WTC11 (cell line): ENCODE data around the gene SHISAL1. TPM values are rescaled to one million over a fixed set of nuclear protein-coding genes. Genes with fewer than 3 reads are reported as not detected.

Experiments used
- ATAC-seq: fragments of 200-7000 bp; cut with Tn5 transposase; 2 replicates; pipeline ENCODE4 v1.10.0; 2021; ENCODE audit warnings: mild to moderate bottlenecking, moderate library complexity
- CTCF ChIA-PET: fragments of 300-600 bp; sonication (Branson Sonifier 250); formaldehyde crosslinking; loops from one replicate; lab custom pipeline; 2021; ENCODE audit warnings: antibody characterized with exemption; lab: Charles Lee
- POLR2A ChIA-PET: fragments of 350-600 bp; sonication (Branson Sonifier 250); formaldehyde crosslinking; loops from one replicate; lab custom pipeline; 2021; ENCODE audit warnings: antibody characterized with exemption; lab: Charles Lee
- DNase-seq: peaks from one replicate; pipeline ENCODE4 v3.0.0; 2021; ENCODE audit warnings: low spot score
- H3K27ac Mint-ChIP-seq: 2 replicates; pipeline ENCODE4 v1.8.0; 2021; ENCODE audit warnings: mixed read lengths
- H3K27me3 Mint-ChIP-seq: 2 replicates; pipeline ENCODE4 v1.8.0; 2021; ENCODE audit warnings: low read depth, mild to moderate bottlenecking, moderate library complexity, mixed read lengths
- H3K36me3 Mint-ChIP-seq: 2 replicates; pipeline ENCODE4 v1.8.0; 2021; ENCODE audit warnings: mixed read lengths
- H3K4me1 Mint-ChIP-seq: 2 replicates; pipeline ENCODE4 v1.8.0; 2022; ENCODE audit warnings: mixed read lengths
- H3K4me3 Mint-ChIP-seq: 2 replicates; pipeline ENCODE4 v1.8.0; 2021; ENCODE audit warnings: mild to moderate bottlenecking, moderate library complexity, mixed read lengths
- H3K9me3 Mint-ChIP-seq: 2 replicates; pipeline ENCODE4 v1.8.0; 2021; ENCODE audit warnings: mixed read lengths
- HMGA2 ChIP-seq: fragments of 250-450 bp; sonication (Bioruptor Pico); IDR thresholded peaks from 2 replicates; pipeline ENCODE4 v1.4.0; 2021; ENCODE audit warnings: mild to moderate bottlenecking, moderate library complexity
- JAZF1 ChIP-seq: fragments of 250-450 bp; sonication (Bioruptor Pico); IDR thresholded peaks from 2 replicates; pipeline ENCODE4 v1.9.0; 2021; ENCODE audit warnings: moderate library complexity, mild to moderate bottlenecking, inconsistent platforms
- KAT7 ChIP-seq: sonication (generic); formaldehyde crosslinking; IDR thresholded peaks from 2 replicates; pipeline ENCODE4 v1.8.1; 2023; ENCODE audit warnings: missing genetic modification reagents, mild to moderate bottlenecking, borderline replicate concordance
- NFYB ChIP-seq: sonication (generic); formaldehyde crosslinking; conservative IDR thresholded peaks from 2 replicates; pipeline ENCODE4 v1.8.0; 2022; ENCODE audit warnings: low read depth, missing genetic modification reagents
- NR3C1 ChIP-seq: sonication (generic); formaldehyde crosslinking; conservative IDR thresholded peaks from 2 replicates; pipeline ENCODE4 v1.8.1; 2023; ENCODE audit warnings: low read depth, mild to moderate bottlenecking, missing genetic modification reagents
- SMAD4 ChIP-seq: sonication (generic); formaldehyde crosslinking; IDR thresholded peaks from 2 replicates; pipeline ENCODE4 v1.8.0; 2022; ENCODE audit warnings: mild to moderate bottlenecking, missing genetic modification reagents
- ZNF121 ChIP-seq: sonication (generic); formaldehyde crosslinking; IDR thresholded peaks from 2 replicates; pipeline ENCODE4 v1.8.0; 2023; ENCODE audit warnings: missing genetic modification reagents
- ZNF232 ChIP-seq: sonication (generic); formaldehyde crosslinking; IDR thresholded peaks from 2 replicates; pipeline ENCODE4 v1.8.0; 2022; ENCODE audit warnings: mild to moderate bottlenecking, missing genetic modification reagents
- ZNF416 ChIP-seq: fragments of 250-450 bp; sonication (Bioruptor Pico); IDR thresholded peaks from 2 replicates; pipeline ENCODE4 v1.9.0; 2021; ENCODE audit warnings: mild to moderate bottlenecking, inconsistent platforms
- total RNA-seq: library from RNA; stranded (reverse); gene quantifications from 3 replicates; pipeline ENCODE4 v1.2.3, GENCODE V29; 2021
- TF ChIP-seq, protein P1 (sequence below): sonication (generic); formaldehyde crosslinking; IDR thresholded peaks from 2 replicates; pipeline ENCODE4 v1.8.1; 2022; ENCODE audit warnings: mild to moderate bottlenecking, missing genetic modification reagents, moderate library complexity, borderline replicate concordance
- TF ChIP-seq, protein P2 (sequence below): sonication (generic); formaldehyde crosslinking; IDR thresholded peaks from 2 replicates; pipeline ENCODE4 v1.8.0; 2022; ENCODE audit warnings: missing genetic modification reagents
- TF ChIP-seq, protein P3 (sequence below): sonication (generic); formaldehyde crosslinking; IDR thresholded peaks from 2 replicates; pipeline ENCODE4 v1.8.1; 2022; ENCODE audit warnings: low read depth, missing genetic modification reagents, borderline replicate concordance
- TF ChIP-seq, protein P4 (sequence below): sonication (generic); formaldehyde crosslinking; IDR thresholded peaks from 2 replicates; pipeline ENCODE4 v1.8.1; 2023; ENCODE audit warnings: mild to moderate bottlenecking, missing genetic modification reagents, moderate library complexity
- TF ChIP-seq, protein P5 (sequence below): sonication (generic); formaldehyde crosslinking; IDR thresholded peaks from 2 replicates; pipeline ENCODE4 v1.8.1; 2022; ENCODE audit warnings: mild to moderate bottlenecking, moderate library complexity, missing genetic modification reagents
- TF ChIP-seq, protein P6 (sequence below): sonication (generic); formaldehyde crosslinking; IDR thresholded peaks from 2 replicates; pipeline ENCODE4 v1.8.1; 2022; ENCODE audit warnings: missing genetic modification reagents, borderline replicate concordance
- TF ChIP-seq, protein P7 (sequence below): fragments of 250-450 bp; sonication (Bioruptor Pico); IDR thresholded peaks from 2 replicates; pipeline ENCODE4 v1.9.0; 2021; ENCODE audit warnings: mild to moderate bottlenecking
- TF ChIP-seq, protein P8 (sequence below): fragments of 250-450 bp; sonication (Bioruptor Pico); conservative IDR thresholded peaks from 2 replicates; pipeline ENCODE4 v1.9.0; 2021; ENCODE audit warnings: mild to moderate bottlenecking

Gene SHISAL1
- total RNA-seq, 1 experiment from 2014 or later, result 2.7 TPM

DNA sequence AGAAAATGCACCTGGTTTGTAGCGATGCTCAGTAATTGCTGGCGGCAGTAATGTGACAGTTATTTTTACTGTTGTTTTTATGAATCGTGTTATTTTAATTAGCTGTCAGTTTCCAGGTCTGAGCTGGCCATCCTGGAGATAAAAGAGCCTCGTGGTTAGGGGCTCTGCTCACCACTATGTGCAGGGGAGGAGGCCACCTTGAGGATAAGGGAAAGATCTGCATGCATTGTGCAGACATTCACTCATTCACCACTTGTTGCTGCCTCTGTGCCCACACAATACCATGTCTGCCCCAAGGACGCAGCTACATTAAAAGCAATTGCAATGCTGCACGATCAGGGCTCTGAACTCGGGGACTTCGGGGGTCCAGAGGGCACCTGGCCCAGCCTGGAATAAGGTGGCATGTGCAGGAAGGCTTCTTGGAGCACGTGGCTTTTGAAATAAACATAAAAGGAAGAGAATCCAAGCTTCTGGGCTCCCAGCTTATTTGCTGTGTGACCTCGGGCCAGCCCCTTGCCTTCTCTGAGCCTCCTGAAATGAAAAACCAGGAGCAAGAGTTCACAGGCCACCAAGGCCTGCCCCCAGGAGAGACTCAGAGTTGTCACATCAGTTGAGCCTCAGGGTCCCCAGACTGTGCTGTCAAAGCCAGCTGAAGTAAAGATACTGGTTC lies 44.7 kb upstream of the SHISAL1 start:
- TF ChIP-seq, protein P1, sequence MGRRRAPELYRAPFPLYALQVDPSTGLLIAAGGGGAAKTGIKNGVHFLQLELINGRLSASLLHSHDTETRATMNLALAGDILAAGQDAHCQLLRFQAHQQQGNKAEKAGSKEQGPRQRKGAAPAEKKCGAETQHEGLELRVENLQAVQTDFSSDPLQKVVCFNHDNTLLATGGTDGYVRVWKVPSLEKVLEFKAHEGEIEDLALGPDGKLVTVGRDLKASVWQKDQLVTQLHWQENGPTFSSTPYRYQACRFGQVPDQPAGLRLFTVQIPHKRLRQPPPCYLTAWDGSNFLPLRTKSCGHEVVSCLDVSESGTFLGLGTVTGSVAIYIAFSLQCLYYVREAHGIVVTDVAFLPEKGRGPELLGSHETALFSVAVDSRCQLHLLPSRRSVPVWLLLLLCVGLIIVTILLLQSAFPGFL (CRISPR knock-in tag), result no peak
- no peak for TF ChIP-seq SMAD4 (CRISPR knock-in tag)
- TF ChIP-seq, protein P2, sequence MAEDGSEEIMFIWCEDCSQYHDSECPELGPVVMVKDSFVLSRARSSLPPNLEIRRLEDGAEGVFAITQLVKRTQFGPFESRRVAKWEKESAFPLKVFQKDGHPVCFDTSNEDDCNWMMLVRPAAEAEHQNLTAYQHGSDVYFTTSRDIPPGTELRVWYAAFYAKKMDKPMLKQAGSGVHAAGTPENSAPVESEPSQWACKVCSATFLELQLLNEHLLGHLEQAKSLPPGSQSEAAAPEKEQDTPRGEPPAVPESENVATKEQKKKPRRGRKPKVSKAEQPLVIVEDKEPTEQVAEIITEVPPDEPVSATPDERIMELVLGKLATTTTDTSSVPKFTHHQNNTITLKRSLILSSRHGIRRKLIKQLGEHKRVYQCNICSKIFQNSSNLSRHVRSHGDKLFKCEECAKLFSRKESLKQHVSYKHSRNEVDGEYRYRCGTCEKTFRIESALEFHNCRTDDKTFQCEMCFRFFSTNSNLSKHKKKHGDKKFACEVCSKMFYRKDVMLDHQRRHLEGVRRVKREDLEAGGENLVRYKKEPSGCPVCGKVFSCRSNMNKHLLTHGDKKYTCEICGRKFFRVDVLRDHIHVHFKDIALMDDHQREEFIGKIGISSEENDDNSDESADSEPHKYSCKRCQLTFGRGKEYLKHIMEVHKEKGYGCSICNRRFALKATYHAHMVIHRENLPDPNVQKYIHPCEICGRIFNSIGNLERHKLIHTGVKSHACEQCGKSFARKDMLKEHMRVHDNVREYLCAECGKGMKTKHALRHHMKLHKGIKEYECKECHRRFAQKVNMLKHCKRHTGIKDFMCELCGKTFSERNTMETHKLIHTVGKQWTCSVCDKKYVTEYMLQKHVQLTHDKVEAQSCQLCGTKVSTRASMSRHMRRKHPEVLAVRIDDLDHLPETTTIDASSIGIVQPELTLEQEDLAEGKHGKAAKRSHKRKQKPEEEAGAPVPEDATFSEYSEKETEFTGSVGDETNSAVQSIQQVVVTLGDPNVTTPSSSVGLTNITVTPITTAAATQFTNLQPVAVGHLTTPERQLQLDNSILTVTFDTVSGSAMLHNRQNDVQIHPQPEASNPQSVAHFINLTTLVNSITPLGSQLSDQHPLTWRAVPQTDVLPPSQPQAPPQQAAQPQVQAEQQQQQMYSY (CRISPR knock-in tag), result no peak
- no peak for TF ChIP-seq HMGA2 (CRISPR knock-in tag)
- TF ChIP-seq, protein P3, sequence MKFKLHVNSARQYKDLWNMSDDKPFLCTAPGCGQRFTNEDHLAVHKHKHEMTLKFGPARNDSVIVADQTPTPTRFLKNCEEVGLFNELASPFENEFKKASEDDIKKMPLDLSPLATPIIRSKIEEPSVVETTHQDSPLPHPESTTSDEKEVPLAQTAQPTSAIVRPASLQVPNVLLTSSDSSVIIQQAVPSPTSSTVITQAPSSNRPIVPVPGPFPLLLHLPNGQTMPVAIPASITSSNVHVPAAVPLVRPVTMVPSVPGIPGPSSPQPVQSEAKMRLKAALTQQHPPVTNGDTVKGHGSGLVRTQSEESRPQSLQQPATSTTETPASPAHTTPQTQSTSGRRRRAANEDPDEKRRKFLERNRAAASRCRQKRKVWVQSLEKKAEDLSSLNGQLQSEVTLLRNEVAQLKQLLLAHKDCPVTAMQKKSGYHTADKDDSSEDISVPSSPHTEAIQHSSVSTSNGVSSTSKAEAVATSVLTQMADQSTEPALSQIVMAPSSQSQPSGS (CRISPR knock-in tag), result no peak
- no peak for TF ChIP-seq NFYB (CRISPR knock-in tag)
- TF ChIP-seq, protein P4, sequence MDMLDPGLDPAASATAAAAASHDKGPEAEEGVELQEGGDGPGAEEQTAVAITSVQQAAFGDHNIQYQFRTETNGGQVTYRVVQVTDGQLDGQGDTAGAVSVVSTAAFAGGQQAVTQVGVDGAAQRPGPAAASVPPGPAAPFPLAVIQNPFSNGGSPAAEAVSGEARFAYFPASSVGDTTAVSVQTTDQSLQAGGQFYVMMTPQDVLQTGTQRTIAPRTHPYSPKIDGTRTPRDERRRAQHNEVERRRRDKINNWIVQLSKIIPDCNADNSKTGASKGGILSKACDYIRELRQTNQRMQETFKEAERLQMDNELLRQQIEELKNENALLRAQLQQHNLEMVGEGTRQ (CRISPR knock-in tag), result no peak
- TF ChIP-seq ZNF416 (CRISPR knock-in tag), result no peak
- TF ChIP-seq, protein P5, sequence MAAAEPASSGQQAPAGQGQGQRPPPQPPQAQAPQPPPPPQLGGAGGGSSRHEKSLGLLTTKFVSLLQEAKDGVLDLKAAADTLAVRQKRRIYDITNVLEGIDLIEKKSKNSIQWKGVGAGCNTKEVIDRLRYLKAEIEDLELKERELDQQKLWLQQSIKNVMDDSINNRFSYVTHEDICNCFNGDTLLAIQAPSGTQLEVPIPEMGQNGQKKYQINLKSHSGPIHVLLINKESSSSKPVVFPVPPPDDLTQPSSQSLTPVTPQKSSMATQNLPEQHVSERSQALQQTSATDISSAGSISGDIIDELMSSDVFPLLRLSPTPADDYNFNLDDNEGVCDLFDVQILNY (CRISPR knock-in tag), result no peak
- no peak for TF ChIP-seq JAZF1 (CRISPR knock-in tag)
- Mint-ChIP-seq H3K27me3 (no peaks in the 10 kb centered on the region), H3K27ac (no peak overlapping the region), H3K4me3 (no peak overlapping the region), H3K9me3 (no peaks in the 10 kb centered on the region), H3K36me3 (no peaks in the 10 kb centered on the region), H3K4me1 (peaks cover 16% of the 10 kb centered on the region)
- DNase-seq (no peak), ATAC-seq (peak; percentile 70)
- CTCF ChIA-PET, result interaction anchor here (0.7 to 1.9 kb wide), 15 partner anchors 12 to 364 kb away, joined by 3 to 17 read pairs (median 4); partner anchors contain the start of gene PARVB
- POLR2A ChIA-PET, result no interaction called here

DNA sequence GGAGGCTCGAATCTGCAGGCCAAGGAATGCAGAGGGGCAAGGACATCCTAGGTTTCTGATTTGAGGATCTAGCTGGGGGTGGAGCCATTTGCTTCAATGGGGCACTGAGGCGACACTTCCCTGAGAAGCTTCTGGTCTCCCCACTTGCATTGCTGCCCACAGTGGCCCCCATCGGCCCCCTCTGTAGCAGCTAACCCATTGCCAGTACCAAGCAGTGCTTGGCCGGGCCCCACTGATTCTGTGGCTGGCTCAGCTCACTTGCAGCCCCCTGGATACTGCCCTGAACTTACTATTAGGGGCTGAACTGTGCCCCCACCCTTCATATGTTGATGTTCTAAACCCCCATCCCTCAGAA lies 42.9 kb upstream of the SHISAL1 start:
- CTCF ChIA-PET, result interaction anchor here (0.8 kb wide), 2 partner anchors 14 to 270 kb away, joined by 3 read pairs; no protein-coding TSS in a partner anchor
- peak; percentile 7 for DNase-seq
- no peak for TF ChIP-seq NR3C1 (CRISPR knock-in tag)
- no peak for TF ChIP-seq KAT7
- TF ChIP-seq, protein P1 (CRISPR knock-in tag), result no peak
- TF ChIP-seq HMGA2 (CRISPR knock-in tag), result no peak
- TF ChIP-seq, protein P6, sequence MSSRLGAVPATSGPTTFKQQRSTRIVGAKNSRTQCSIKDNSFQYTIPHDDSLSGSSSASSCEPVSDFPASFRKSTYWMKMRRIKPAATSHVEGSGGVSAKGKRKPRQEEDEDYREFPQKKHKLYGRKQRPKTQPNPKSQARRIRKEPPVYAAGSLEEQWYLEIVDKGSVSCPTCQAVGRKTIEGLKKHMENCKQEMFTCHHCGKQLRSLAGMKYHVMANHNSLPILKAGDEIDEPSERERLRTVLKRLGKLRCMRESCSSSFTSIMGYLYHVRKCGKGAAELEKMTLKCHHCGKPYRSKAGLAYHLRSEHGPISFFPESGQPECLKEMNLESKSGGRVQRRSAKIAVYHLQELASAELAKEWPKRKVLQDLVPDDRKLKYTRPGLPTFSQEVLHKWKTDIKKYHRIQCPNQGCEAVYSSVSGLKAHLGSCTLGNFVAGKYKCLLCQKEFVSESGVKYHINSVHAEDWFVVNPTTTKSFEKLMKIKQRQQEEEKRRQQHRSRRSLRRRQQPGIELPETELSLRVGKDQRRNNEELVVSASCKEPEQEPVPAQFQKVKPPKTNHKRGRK (CRISPR knock-in tag), result no peak
- TF ChIP-seq ZNF232 (CRISPR knock-in tag), result no peak
- TF ChIP-seq, protein P7, sequence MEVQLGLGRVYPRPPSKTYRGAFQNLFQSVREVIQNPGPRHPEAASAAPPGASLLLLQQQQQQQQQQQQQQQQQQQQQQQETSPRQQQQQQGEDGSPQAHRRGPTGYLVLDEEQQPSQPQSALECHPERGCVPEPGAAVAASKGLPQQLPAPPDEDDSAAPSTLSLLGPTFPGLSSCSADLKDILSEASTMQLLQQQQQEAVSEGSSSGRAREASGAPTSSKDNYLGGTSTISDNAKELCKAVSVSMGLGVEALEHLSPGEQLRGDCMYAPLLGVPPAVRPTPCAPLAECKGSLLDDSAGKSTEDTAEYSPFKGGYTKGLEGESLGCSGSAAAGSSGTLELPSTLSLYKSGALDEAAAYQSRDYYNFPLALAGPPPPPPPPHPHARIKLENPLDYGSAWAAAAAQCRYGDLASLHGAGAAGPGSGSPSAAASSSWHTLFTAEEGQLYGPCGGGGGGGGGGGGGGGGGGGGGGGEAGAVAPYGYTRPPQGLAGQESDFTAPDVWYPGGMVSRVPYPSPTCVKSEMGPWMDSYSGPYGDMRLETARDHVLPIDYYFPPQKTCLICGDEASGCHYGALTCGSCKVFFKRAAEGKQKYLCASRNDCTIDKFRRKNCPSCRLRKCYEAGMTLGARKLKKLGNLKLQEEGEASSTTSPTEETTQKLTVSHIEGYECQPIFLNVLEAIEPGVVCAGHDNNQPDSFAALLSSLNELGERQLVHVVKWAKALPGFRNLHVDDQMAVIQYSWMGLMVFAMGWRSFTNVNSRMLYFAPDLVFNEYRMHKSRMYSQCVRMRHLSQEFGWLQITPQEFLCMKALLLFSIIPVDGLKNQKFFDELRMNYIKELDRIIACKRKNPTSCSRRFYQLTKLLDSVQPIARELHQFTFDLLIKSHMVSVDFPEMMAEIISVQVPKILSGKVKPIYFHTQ (CRISPR knock-in tag), result no peak
- no peak for TF ChIP-seq ZNF121 (CRISPR knock-in tag)
- TF ChIP-seq, protein P8, sequence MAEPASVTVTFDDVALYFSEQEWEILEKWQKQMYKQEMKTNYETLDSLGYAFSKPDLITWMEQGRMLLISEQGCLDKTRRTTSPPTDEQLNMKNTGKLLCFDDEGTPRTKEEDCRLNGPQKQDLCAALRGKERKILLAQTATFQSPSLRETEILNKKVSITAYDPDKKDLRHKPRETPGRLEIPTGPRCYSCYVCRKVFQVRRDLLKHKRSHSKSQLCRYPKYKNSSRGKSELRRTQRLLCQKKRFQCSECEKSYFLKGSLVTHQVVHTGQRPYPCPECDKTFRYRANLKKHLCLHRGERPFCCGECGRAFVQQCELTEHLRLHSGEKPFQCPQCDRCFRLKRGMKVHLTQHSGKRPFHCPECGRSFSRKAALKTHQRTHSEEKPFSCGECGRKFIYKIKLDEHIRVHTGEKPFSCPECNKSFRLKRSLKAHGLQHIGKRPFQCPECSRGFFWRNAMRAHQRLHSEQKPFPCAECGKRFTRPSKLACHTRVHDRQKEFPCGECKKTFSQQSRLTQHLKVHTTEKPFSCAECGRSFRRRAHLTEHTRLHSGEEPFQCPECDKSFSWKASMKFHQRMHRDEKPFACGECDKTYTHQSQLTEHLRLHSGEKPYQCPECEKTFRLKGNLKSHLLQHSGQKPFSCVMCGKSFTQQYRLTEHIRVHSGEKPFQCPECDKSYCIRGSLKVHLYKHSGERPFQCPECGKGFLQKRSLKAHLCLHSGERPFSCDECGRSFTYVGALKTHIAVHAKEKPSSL, result no peak

More for the DNA sequence above, 42.9 kb upstream of the SHISAL1 start:
- Mint-ChIP-seq H3K4me1 (peaks cover 22% of the 10 kb centered on the region), H3K27ac (no peak overlapping the region), H3K27me3 (no peaks in the 10 kb centered on the region), H3K4me3 (no peak overlapping the region), H3K36me3 (no peaks in the 10 kb centered on the region), H3K9me3 (no peaks in the 10 kb centered on the region)
- no peak for ATAC-seq
- POLR2A ChIA-PET, result no interaction called here
